SK-N-SH (cell line): ENCODE results near the gene ADAM30. TPM values are rescaled to one million over a fixed set of nuclear protein-coding genes. Genes with fewer than 3 reads are reported as not detected.

Experiments
- CTCF ChIA-PET: fragments of 300-600, 350-600 bp; formaldehyde crosslinking; extraction: SDS; loops from one replicate; lab custom pipeline; 2021; lab: Yijun Ruan, JAX
- POLR2A ChIA-PET: fragments of 350-600 bp; sonication (Branson Sonifier 250); formaldehyde crosslinking; extraction: SDS; loops from one replicate; lab custom pipeline; 2020; ENCODE audit warnings: antibody characterized with exemption, inconsistent platforms; lab: Yijun Ruan, JAX
- DNase-seq: peaks from one replicate; pipeline ENCODE4 v3.0.0; 2012
- H2AFZ ChIP-seq: fragments of 200-600 bp; sonication (generic); 2 replicates; pipeline ENCODE4 v1.8.1; 2016; ENCODE audit warnings: antibody characterized with exemption, mild to moderate bottlenecking, low read depth
- H3F3A ChIP-seq: fragments of 200-600 bp; sonication (generic); replicated peaks from 2 replicates; pipeline ENCODE3; 2016; ENCODE audit warnings: antibody characterized with exemption, mild to moderate bottlenecking; ENCODE audit not compliant: insufficient read depth
- H3K27ac ChIP-seq, 2 experiments: fragments of 200-500 bp in 1 of 2; fragments of 200-600 bp in 1 of 2; sonication (Bioruptor generic) in 1 of 2; sonication (generic), shearing (Covaris generic) in 1 of 2; 2 replicates each; pipeline versions ENCODE4 v1.5.1 to v1.6.1; 2014 to 2016; ENCODE audit warnings: low read depth in 2 of 2, inconsistent platforms in 1 of 2, low read length in 1 of 2, mild to moderate bottlenecking in 1 of 2, mixed read lengths in 1 of 2
- H3K27me3 ChIP-seq: fragments of 200-600 bp; sonication (generic), shearing (Covaris generic); 2 replicates; pipeline ENCODE4 v1.6.1; 2016; ENCODE audit warnings: mixed run types; ENCODE audit not compliant: insufficient read depth
- H3K36me3 ChIP-seq, 2 experiments: fragments of 200-500 bp in 1 of 2; fragments of 200-600 bp in 1 of 2; sonication (Bioruptor generic) in 1 of 2; sonication (generic) in 1 of 2; replicated peaks in 1 of 2; 2 replicates each; pipeline versions ENCODE3 to v1.5.1; 2014 to 2016; ENCODE audit warnings: low read length in 1 of 2, mild to moderate bottlenecking in 1 of 2; ENCODE audit not compliant: insufficient read depth in 2 of 2, control insufficient read depth in 1 of 2
- H3K4me1 ChIP-seq, 2 experiments: fragments of 200-500 bp in 1 of 2; fragments of 200-600 bp in 1 of 2; sonication (Bioruptor generic) in 1 of 2; sonication (generic), shearing (Covaris generic) in 1 of 2; 2 replicates each; pipeline versions ENCODE4 v1.5.1 to v1.6.1; 2014 to 2016; ENCODE audit warnings: low read depth in 1 of 2, low read length in 1 of 2, mixed run types in 1 of 2; ENCODE audit not compliant: insufficient read depth in 2 of 2, control insufficient read depth in 1 of 2
- H3K4me2 ChIP-seq: fragments of 200-600 bp; sonication (generic), shearing (Covaris generic); 2 replicates; pipeline ENCODE4 v1.6.1; 2017; ENCODE audit warnings: mixed run types
- H3K4me3 ChIP-seq, 2 experiments: fragments of 200-500 bp in 1 of 2; fragments of 200-600 bp in 1 of 2; sonication (Bioruptor generic) in 1 of 2; sonication (generic), shearing (Covaris generic) in 1 of 2; 2 replicates each; pipeline versions ENCODE4 v1.5.1 to v1.8.1; 2014 to 2016; ENCODE audit warnings: low read depth in 2 of 2, inconsistent platforms in 1 of 2, low read length in 1 of 2, mild to moderate bottlenecking in 1 of 2, mixed read lengths in 1 of 2, moderate library complexity in 1 of 2
- H3K79me2 ChIP-seq: fragments of 200-600 bp; sonication (generic); 2 replicates; pipeline ENCODE4 v1.8.1; 2017; ENCODE audit warnings: mild to moderate bottlenecking; ENCODE audit not compliant: insufficient read depth
- H3K9ac ChIP-seq: fragments of 200-600 bp; sonication (generic); 2 replicates; pipeline ENCODE4 v1.6.1; 2017; ENCODE audit warnings: mixed run types
- H3K9me2 ChIP-seq: fragments of 200-600 bp; sonication (generic); 2 replicates; pipeline ENCODE4 v1.6.1; 2017; ENCODE audit warnings: mixed run types
- H3K9me3 ChIP-seq: fragments of 200-600 bp; sonication (generic); 2 replicates; pipeline ENCODE4 v1.6.1; 2017; ENCODE audit warnings: mixed run types, mild to moderate bottlenecking, moderate library complexity
- H4K20me1 ChIP-seq: fragments of 200-600 bp; sonication (generic); 2 replicates; pipeline ENCODE4 v1.6.1; 2017; ENCODE audit warnings: mild to moderate bottlenecking, mixed run types; ENCODE audit not compliant: insufficient read depth
- CTCF ChIP-seq: fragments of 200-600 bp; sonication (generic); IDR thresholded peaks from 2 replicates; pipeline ENCODE4 v1.6.1; 2017; ENCODE audit warnings: antibody characterized with exemption, mild to moderate bottlenecking, moderate library complexity
- FOXM1 ChIP-seq: IDR thresholded peaks from 2 replicates; pipeline ENCODE4 v1.4.0; 2012; ENCODE audit warnings: low read depth, mild to moderate bottlenecking
- JUND ChIP-seq: IDR thresholded peaks from 2 replicates; pipeline ENCODE4 v1.4.0; 2012
- MEF2A ChIP-seq: IDR thresholded peaks from 2 replicates; pipeline ENCODE4 v1.4.0; 2012; ENCODE audit warnings: low read depth, borderline replicate concordance
- NRF1 ChIP-seq: IDR thresholded peaks from 2 replicates; pipeline ENCODE4 v1.6.1; 2012; ENCODE audit warnings: low read depth, mild to moderate bottlenecking, low read length
- PBX3 ChIP-seq: IDR thresholded peaks from 2 replicates; pipeline ENCODE4; 2012
- RAD21 ChIP-seq: IDR thresholded peaks from 2 replicates; pipeline ENCODE4 v1.6.1; 2012; ENCODE audit warnings: mild to moderate bottlenecking, low read length
- RCOR1 ChIP-seq: fragments of 150-350 bp; IDR thresholded peaks from 2 replicates; pipeline ENCODE4 v1.6.1; 2017; ENCODE audit warnings: antibody characterized with exemption, low read length
- RFX5 ChIP-seq: IDR thresholded peaks from 2 replicates; pipeline ENCODE4 v1.6.1; 2012; ENCODE audit warnings: mild to moderate bottlenecking, improper control_type of control experiment, low read length
- RXRA ChIP-seq: IDR thresholded peaks from 2 replicates; pipeline ENCODE4 v1.4.0; 2012; ENCODE audit warnings: low read depth, mild to moderate bottlenecking, borderline replicate concordance
- SIN3A ChIP-seq: IDR thresholded peaks from 2 replicates; pipeline ENCODE4 v1.6.1; 2012; ENCODE audit warnings: low read depth, mild to moderate bottlenecking, low read length, moderate library complexity, borderline replicate concordance
- SMC3 ChIP-seq: IDR thresholded peaks from 2 replicates; pipeline ENCODE4 v1.6.1; 2012; ENCODE audit warnings: low read depth, low read length, improper control_type of control experiment
- TAF1 ChIP-seq: IDR thresholded peaks from 2 replicates; pipeline ENCODE4 v1.6.1; 2012; ENCODE audit warnings: low read depth, mild to moderate bottlenecking, low read length, moderate library complexity, borderline replicate concordance
- TCF12 ChIP-seq: IDR thresholded peaks from 2 replicates; pipeline ENCODE4 v1.4.0; 2012
- WGBS: methylation state at CpG from one replicate; pipeline ENCODE4 v1.1.6; 2017; ENCODE audit warnings: low lambda C conversion rate; 5-methylcytosine and 5-hydroxymethylcytosine counted together
- polyA plus RNA-seq, 3 experiments: library from polyadenylated mRNA; depleted of rRNA; stranded (reverse); fragments of >200 nt; gene quantifications; 2 replicates each; pipeline ENCODE4 v1.2.3, GENCODE V29; 2012
- TF ChIP-seq, protein P1 (sequence below): IDR thresholded peaks from 2 replicates; pipeline ENCODE4 v1.4.0; 2012; ENCODE audit warnings: low read depth, borderline replicate concordance
- TF ChIP-seq, protein P2 (sequence below): IDR thresholded peaks from 2 replicates; pipeline ENCODE4 v1.4.0; 2012; ENCODE audit warnings: low read depth, borderline replicate concordance
- TF ChIP-seq, protein P3 (sequence below): fragments of 150-350 bp; IDR thresholded peaks from 2 replicates; pipeline ENCODE4 v1.6.1; 2017; ENCODE audit warnings: antibody characterized with exemption, low read length, low read depth, borderline replicate concordance

ADAM30 gene
- polyA plus RNA-seq, 1 of the 3 experiments (the other 2 are of a cell fraction) = not detected

- Histone ChIP-seq H3K36me3 (peaks cover 55 to 76% of the 10 kb centered on the region in 2 experiments), H4K20me1 (no peaks in the 10 kb centered on the region), H2AFZ (no peak overlapping the region), H3K4me2 (no peak overlapping the region), H3F3A (peaks cover 11% of the 10 kb centered on the region), H3K27me3 (no peaks in the 10 kb centered on the region), H3K79me2 (0 out of 2 replicates have a peak, but pooled peaks cover 5% of the 10 kb centered on the region), H3K9me3 (no peaks in the 10 kb centered on the region), H3K9me2 (no peaks in the 10 kb centered on the region), H3K4me1 (no peaks in the 10 kb centered on the region), H3K4me3 (no peak overlapping the region), H3K9ac (no peak overlapping the region), H3K27ac (no peak overlapping the region)
- ChIA-PET CTCF (no interaction called here), POLR2A (no interaction called here)
- TF ChIP-seq TCF12 = no peak
- TF ChIP-seq PBX3 = no peak
- no peak for TF ChIP-seq RCOR1
- TF ChIP-seq, protein P1, sequence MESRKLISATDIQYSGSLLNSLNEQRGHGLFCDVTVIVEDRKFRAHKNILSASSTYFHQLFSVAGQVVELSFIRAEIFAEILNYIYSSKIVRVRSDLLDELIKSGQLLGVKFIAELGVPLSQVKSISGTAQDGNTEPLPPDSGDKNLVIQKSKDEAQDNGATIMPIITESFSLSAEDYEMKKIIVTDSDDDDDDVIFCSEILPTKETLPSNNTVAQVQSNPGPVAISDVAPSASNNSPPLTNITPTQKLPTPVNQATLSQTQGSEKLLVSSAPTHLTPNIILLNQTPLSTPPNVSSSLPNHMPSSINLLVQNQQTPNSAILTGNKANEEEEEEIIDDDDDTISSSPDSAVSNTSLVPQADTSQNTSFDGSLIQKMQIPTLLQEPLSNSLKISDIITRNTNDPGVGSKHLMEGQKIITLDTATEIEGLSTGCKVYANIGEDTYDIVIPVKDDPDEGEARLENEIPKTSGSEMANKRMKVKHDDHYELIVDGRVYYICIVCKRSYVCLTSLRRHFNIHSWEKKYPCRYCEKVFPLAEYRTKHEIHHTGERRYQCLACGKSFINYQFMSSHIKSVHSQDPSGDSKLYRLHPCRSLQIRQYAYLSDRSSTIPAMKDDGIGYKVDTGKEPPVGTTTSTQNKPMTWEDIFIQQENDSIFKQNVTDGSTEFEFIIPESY = no peak
- TF ChIP-seq, protein P2, sequence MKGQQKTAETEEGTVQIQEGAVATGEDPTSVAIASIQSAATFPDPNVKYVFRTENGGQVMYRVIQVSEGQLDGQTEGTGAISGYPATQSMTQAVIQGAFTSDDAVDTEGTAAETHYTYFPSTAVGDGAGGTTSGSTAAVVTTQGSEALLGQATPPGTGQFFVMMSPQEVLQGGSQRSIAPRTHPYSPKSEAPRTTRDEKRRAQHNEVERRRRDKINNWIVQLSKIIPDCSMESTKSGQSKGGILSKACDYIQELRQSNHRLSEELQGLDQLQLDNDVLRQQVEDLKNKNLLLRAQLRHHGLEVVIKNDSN = no peak
- no peak for TF ChIP-seq JUND
- no peak for TF ChIP-seq SIN3A
- no peak for TF ChIP-seq CTCF
- no peak for TF ChIP-seq RFX5
- TF ChIP-seq, protein P3, sequence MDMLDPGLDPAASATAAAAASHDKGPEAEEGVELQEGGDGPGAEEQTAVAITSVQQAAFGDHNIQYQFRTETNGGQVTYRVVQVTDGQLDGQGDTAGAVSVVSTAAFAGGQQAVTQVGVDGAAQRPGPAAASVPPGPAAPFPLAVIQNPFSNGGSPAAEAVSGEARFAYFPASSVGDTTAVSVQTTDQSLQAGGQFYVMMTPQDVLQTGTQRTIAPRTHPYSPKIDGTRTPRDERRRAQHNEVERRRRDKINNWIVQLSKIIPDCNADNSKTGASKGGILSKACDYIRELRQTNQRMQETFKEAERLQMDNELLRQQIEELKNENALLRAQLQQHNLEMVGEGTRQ = no peak
- no peak for DNase-seq
- 93% methylated on average over 1 of the region's 1 CpG for WGBS
Observed at GRCh38 chr1:119914071-119914470, 17.8 kb upstream of the ADAM30 start.

DNA sequence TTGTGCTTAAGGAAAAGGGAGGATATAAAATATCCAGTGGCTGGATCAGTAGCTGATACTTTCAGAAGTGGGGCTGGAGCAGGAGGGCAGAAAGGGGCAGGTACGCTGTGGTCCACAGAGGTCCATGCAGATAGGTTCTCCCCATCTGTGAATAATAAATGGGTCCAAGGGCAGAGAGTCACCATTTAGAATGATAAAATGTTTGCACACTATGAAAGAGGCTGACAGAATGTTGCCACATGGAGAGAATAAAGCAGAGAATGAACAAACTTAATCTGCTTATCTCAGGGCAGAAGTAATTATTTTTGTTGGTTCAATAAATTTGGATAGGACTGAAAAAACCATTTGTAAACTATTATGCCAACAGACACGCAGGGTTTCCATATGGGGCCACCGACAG lies 16.6 kb upstream of the ADAM30 start:
- Histone ChIP-seq H3K79me2 (0 out of 2 replicates have a peak, but pooled peaks cover 5% of the 10 kb centered on the region), H3K36me3 (peaks cover 44 to 69% of the 10 kb centered on the region in 2 experiments)
- DNase-seq = no peak

More for the DNA sequence above, 16.6 kb upstream of the ADAM30 start:
- Histone ChIP-seq H3K9me2 (no peaks in the 10 kb centered on the region), H3K27me3 (no peaks in the 10 kb centered on the region), H3K4me1 (no peaks in the 10 kb centered on the region), H2AFZ (no peak overlapping the region), H4K20me1 (no peaks in the 10 kb centered on the region), H3K27ac (no peak overlapping the region), H3K4me2 (no peak overlapping the region), H3K4me3 (no peak overlapping the region), H3K9me3 (no peaks in the 10 kb centered on the region), H3K9ac (no peak overlapping the region), H3F3A (peaks cover 18% of the 10 kb centered on the region)
- TF ChIP-seq SMC3 = no peak
- no peak for TF ChIP-seq TAF1
- no peak for TF ChIP-seq MEF2A
- no peak for TF ChIP-seq NRF1
- TF ChIP-seq FOXM1 = no peak
- no peak for TF ChIP-seq RXRA
- TF ChIP-seq RAD21 = no peak
- CTCF ChIA-PET = no interaction called here
- WGBS = 95% methylated on average over 3 of the region's 3 CpGs
- POLR2A ChIA-PET = no interaction called here
